Measurements from ENCODE around the gene VILL. TPM values are rescaled to one million over a fixed set of nuclear protein-coding genes. Genes with fewer than 3 reads are reported as not detected.

The VILL gene
- total and polyA plus RNA-seq, 12 donors: 1.7 to 18.0 (median 7.3) TPM

DNA sequence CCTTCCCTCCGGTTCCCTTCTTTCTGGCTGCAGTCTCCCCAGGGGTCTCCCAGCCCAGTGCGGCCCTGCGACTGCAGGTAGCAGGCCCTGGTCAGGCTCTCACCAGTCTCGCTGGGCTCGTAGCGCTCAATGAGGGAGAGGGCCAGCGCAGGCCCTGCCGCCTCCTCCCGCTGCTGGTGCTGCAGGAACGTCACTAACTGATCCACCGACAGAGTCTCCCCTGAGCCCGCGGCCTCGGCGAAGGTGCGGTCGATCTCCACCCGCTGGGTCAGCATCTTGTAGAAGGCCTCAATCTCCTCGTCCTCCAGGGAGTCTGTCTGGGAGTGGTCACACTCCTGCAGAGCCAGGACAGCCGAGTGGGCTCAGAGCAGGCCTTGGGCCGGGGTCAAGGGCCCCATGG is 20.5 kb downstream of the VILL start:
- Histone ChIP-seq H3K27ac (no peak overlapping the region), H3K4me3 (no peak overlapping the region), H3K36me3 (replicated peaks in 1 of 2) (peaks cover 0 to 44% of the 10 kb centered on the region in 2 donors), H3K4me1 (replicated peaks in 1 of 2) (no peaks in the 10 kb centered on the region), H3K9me3 (replicated peaks in 1 of 3) (no peaks in the 10 kb centered on the region), H3K27me3 (no peaks in the 10 kb centered on the region)
- WGBS, 4 donors: 85 to 97% (median 94%) methylated on average over 16 to 21 of the region's 21 CpGs
- TF ChIP-seq CTCF (IDR thresholded peaks at IDR 0.05) (no peak), POLR2A (IDR thresholded peaks at IDR 0.05) (no peak)
- no peak for DNase-seq
- intact Hi-C loops (cut with DNase I): no loop called here

DNA sequence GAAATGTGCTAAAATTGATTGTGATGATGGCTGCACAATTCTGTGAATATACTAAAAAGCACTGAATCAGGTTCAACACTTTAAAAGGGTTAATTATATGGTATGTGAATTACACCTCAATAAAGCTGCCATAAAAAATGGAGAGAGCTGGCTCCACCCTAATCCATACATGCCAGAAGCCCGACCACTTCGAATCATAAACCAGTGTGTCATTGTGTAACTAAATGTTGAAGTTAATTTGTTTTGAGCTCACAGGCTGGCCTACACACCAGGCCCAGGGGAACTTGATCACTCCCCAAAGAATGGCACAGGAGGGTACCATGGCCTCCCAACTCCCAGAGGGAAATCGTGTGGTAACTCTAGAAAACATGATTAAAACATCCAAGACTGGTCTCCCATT is 24.9 kb downstream of the VILL start:
- TF ChIP-seq POLR2A (IDR thresholded peaks at IDR 0.05) (no peak), CTCF (IDR thresholded peaks at IDR 0.05) (no peak)
- intact Hi-C loops (cut with DNase I): no loop called here
- H3K36me3 ChIP-seq (replicated peaks in 1 of 2): peaks cover 0 to 48% of the 10 kb centered on the region in 2 donors
- no peak overlapping the region for H3K27ac ChIP-seq
- no peaks in the 10 kb centered on the region for H3K4me1 ChIP-seq (replicated peaks in 1 of 2)
- WGBS, 4 donors: 93 to 97% (median 96%) methylated on average over 3 of the region's 3 CpGs
- no peaks in the 10 kb centered on the region for H3K27me3 ChIP-seq
- DNase-seq: no peak
- H3K9me3 ChIP-seq (replicated peaks in 1 of 3): no peaks in the 10 kb centered on the region
- no peak overlapping the region for H3K4me3 ChIP-seq

DNA sequence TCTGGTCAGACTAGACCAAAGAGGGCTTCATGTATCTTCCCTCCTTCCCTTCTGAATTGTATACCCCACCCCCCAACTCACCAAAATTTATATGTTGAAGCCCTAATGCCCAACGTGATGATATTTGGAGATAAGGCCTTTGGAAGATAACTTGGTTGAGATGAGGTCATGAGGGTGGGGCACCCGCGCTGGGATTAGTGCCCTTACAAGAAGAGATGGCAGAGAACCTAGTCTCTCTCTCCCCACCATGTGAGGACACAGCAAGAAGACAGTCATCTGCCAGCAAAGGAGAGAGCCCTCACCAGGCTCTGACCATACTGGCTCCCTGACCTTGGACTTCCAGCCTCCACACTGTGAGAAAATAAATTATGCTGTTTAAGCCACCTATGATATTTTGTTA is 25.4 kb downstream of the VILL start:
- no peak for DNase-seq

GRCh38 chr3:38016410-38016809 is 25.8 kb downstream of the VILL start:
- Histone ChIP-seq H3K36me3 (replicated peaks in 1 of 2) (peaks cover 0 to 39% of the 10 kb centered on the region in 2 donors), H3K4me3 (no peak overlapping the region), H3K4me1 (replicated peaks in 1 of 2) (no peaks in the 10 kb centered on the region), H3K9me3 (replicated peaks in 1 of 3) (no peaks in the 10 kb centered on the region), H3K27me3 (no peaks in the 10 kb centered on the region), H3K27ac (no peak overlapping the region)
- intact Hi-C loops (cut with DNase I): no loop called here
- WGBS, 4 donors: 93 to 96% (median 94%) methylated on average over 11 to 13 of the region's 13 CpGs
- no peak for TF ChIP-seq CTCF (IDR thresholded peaks at IDR 0.05)
- no peak for DNase-seq

More for the DNA sequence above, 25.4 kb downstream of the VILL start:
- intact Hi-C loops (cut with DNase I): no loop called here
- 90 to 97% (median 95%) methylated on average over 3 of the region's 3 CpGs for WGBS, 4 donors
- Histone ChIP-seq H3K4me3 (no peak overlapping the region), H3K9me3 (replicated peaks in 1 of 3) (no peaks in the 10 kb centered on the region), H3K36me3 (replicated peaks in 1 of 2) (peaks cover 0 to 43% of the 10 kb centered on the region in 2 donors), H3K27me3 (no peaks in the 10 kb centered on the region), H3K27ac (no peak overlapping the region), H3K4me1 (replicated peaks in 1 of 2) (no peaks in the 10 kb centered on the region)
- no peak for TF ChIP-seq POLR2A (IDR thresholded peaks at IDR 0.05)
- TF ChIP-seq CTCF (IDR thresholded peaks at IDR 0.05): no peak

All from adrenal gland (tissue), 12 donors.